Measurements from ENCODE around the gene SCOC.

SCOC gene

GRCh38 chr4:140373328-140374129, at the start of gene SCOC:
Gene SCOC (plus strand): TSS chr4:140373646. CDS start chr4:140379171, 5,525 bp downstream.
- peak; percentile 93 for DNase-seq

- no peak for DNase-seq
Observed at GRCh38 chr4:140326395-140326993, 47.0 kb upstream of the SCOC start.

GRCh38 chr4:140330311-140330900, 43.0 kb upstream of the SCOC start:
- no peak for DNase-seq

GRCh38 chr4:140331245-140331644, 42.2 kb upstream of the SCOC start:
- no peak for DNase-seq

GRCh38 chr4:140331876-140332275, 41.6 kb upstream of the SCOC start:
- DNase-seq = no peak

GRCh38 chr4:140332734-140333133, 40.7 kb upstream of the SCOC start:
- no peak for DNase-seq

GRCh38 chr4:140333523-140333922, 39.9 kb upstream of the SCOC start:
- DNase-seq = no peak

- no peak for DNase-seq
Observed at GRCh38 chr4:140335076-140335475, 38.4 kb upstream of the SCOC start.

GRCh38 chr4:140336730-140337129, 36.7 kb upstream of the SCOC start:
- DNase-seq = no peak

GRCh38 chr4:140342620-140343019, 30.8 kb upstream of the SCOC start:
- DNase-seq = no peak

GRCh38 chr4:140343303-140343702, 30.1 kb upstream of the SCOC start:
- no peak for DNase-seq

- no peak for DNase-seq
Observed at GRCh38 chr4:140344101-140344500, 29.3 kb upstream of the SCOC start.

GRCh38 chr4:140344621-140345020, 28.8 kb upstream of the SCOC start:
- no peak for DNase-seq

- DNase-seq = no peak
Observed at GRCh38 chr4:140346136-140346535, 27.3 kb upstream of the SCOC start.

GRCh38 chr4:140349816-140350215, 23.6 kb upstream of the SCOC start:
- no peak for DNase-seq

GRCh38 chr4:140351093-140352075, 22.1 kb upstream of the SCOC start:
- DNase-seq = no peak

- no peak for DNase-seq
Observed at GRCh38 chr4:140353786-140354185, 19.7 kb upstream of the SCOC start.

- DNase-seq = no peak
Observed at GRCh38 chr4:140355288-140355687, 18.2 kb upstream of the SCOC start.

- no peak for DNase-seq
Observed at GRCh38 chr4:140357868-140358267, 15.6 kb upstream of the SCOC start.

GRCh38 chr4:140358281-140358680, 15.2 kb upstream of the SCOC start:
- DNase-seq = no peak

GRCh38 chr4:140359562-140360427, 13.7 kb upstream of the SCOC start:
- peak; percentile 65 for DNase-seq

- DNase-seq = no peak
Observed at GRCh38 chr4:140361099-140361498, 12.3 kb upstream of the SCOC start.

Measured in NCI-H774 (cell line).